HepG2 (cell line): ENCODE measurements around the gene RHBDF2. TPM values are rescaled to one million over a fixed set of nuclear protein-coding genes. Genes with fewer than 3 reads are reported as not detected.

Experiments
- CREBL2 ChIP-seq: sonication (generic); formaldehyde crosslinking; IDR thresholded peaks from 2 replicates; pipeline ENCODE4 v1.8.1; 2023; ENCODE audit warnings: missing genetic modification reagents, mild to moderate bottlenecking, borderline replicate concordance
- HNF1B ChIP-seq: sonication (generic); formaldehyde crosslinking; IDR thresholded peaks from 2 replicates; pipeline ENCODE4 v1.5.1; 2020; ENCODE audit warnings: mild to moderate bottlenecking, moderate library complexity, missing genetic modification reagents
- IKZF1 ChIP-seq: fragments of 450-650 bp; IDR thresholded peaks from 2 replicates; pipeline ENCODE4 v1.7.1; 2016
- NCOA2 ChIP-seq: sonication (generic); formaldehyde crosslinking; IDR thresholded peaks from 2 replicates; pipeline ENCODE4 v1.8.0; 2022; ENCODE audit warnings: inconsistent platforms
- RERE ChIP-seq: IDR thresholded peaks from 2 replicates; pipeline ENCODE4 v1.6.1; 2016; ENCODE audit warnings: low read depth, missing genetic modification reagents, missing compliant biosample characterization
- SMYD3 ChIP-seq: sonication (generic); formaldehyde crosslinking; IDR thresholded peaks from 2 replicates; pipeline ENCODE4 v1.8.1; 2023; ENCODE audit warnings: mild to moderate bottlenecking, missing genetic modification reagents
- SRY ChIP-seq: sonication (generic); formaldehyde crosslinking; IDR thresholded peaks from 2 replicates; pipeline ENCODE4 v1.8.0; 2022; ENCODE audit warnings: mild to moderate bottlenecking, missing genetic modification reagents
- TSC22D2 ChIP-seq: sonication (generic); formaldehyde crosslinking; IDR thresholded peaks from 2 replicates; pipeline ENCODE4 v1.5.1; 2020; ENCODE audit warnings: missing genetic modification reagents, mild to moderate bottlenecking, borderline replicate concordance
- YEATS2 ChIP-seq: sonication (generic); formaldehyde crosslinking; IDR thresholded peaks from 2 replicates; pipeline ENCODE4 v1.4.0; 2020; ENCODE audit warnings: missing genetic modification reagents, borderline replicate concordance
- ZBTB3 ChIP-seq: sonication (generic); formaldehyde crosslinking; IDR thresholded peaks from 2 replicates; pipeline ENCODE4 v1.4.0; 2020; ENCODE audit warnings: low read depth, mild to moderate bottlenecking, moderate library complexity, missing genetic modification reagents, borderline replicate concordance
- ZBTB38 ChIP-seq: sonication (generic); formaldehyde crosslinking; IDR thresholded peaks from 2 replicates; pipeline ENCODE4 v1.5.1; 2020; ENCODE audit warnings: mild to moderate bottlenecking, missing genetic modification reagents
- ZFP36L1 ChIP-seq: sonication (generic); formaldehyde crosslinking; IDR thresholded peaks from 2 replicates; pipeline ENCODE4 v1.8.0; 2022; ENCODE audit warnings: mild to moderate bottlenecking, missing genetic modification reagents, moderate library complexity
- ZNF207 ChIP-seq: fragments of 450-650 bp; IDR thresholded peaks from 2 replicates; pipeline ENCODE4 v1.6.1; 2016; ENCODE audit warnings: antibody characterized with exemption, borderline replicate concordance
- ZNF274 ChIP-seq: sonication (generic); formaldehyde crosslinking; IDR thresholded peaks from 2 replicates; pipeline ENCODE4 v1.5.1; 2020; ENCODE audit warnings: mild to moderate bottlenecking, missing genetic modification reagents
- ZNF775 ChIP-seq: sonication (generic); formaldehyde crosslinking; IDR thresholded peaks from 2 replicates; pipeline ENCODE4 v1.4.0; 2020; ENCODE audit warnings: missing genetic modification reagents, mild to moderate bottlenecking, moderate library complexity, borderline replicate concordance
- ZNF784 ChIP-seq: sonication (generic); formaldehyde crosslinking; IDR thresholded peaks from 2 replicates; pipeline ENCODE4 v1.5.1; 2020; ENCODE audit warnings: missing genetic modification reagents, mild to moderate bottlenecking, borderline replicate concordance
- polyA plus RNA-seq, 8 experiments: library from polyadenylated mRNA; depleted of rRNA in 3 of 8; stranded (reverse) in 7 of 8; unstranded in 1 of 8; fragments of >200 nt; fragmentation: Illumina TruSeq in 4 of 8; extraction: Trizol in 4 of 8; gene quantifications; 2 replicates each; pipeline versions ENCODE4 v1.2.1 to v1.2.3, GENCODE V29; 2011 to 2016; ENCODE audit warnings: low read depth in 4 of 8, missing spikeins in 1 of 8, mixed read lengths in 1 of 8; ENCODE audit not compliant: insufficient read depth in 1 of 8
- total RNA-seq, 5 experiments: library from RNA; depleted of rRNA; stranded (reverse); fragments of >200 nt; fragmentation: Illumina TruSeq; extraction: Trizol; gene quantifications; 2 replicates each; pipeline ENCODE4 v1.2.3, GENCODE V29; 2016; ENCODE audit warnings: low read depth in 1 of 5

The RHBDF2 gene
- total and polyA plus RNA-seq, 2 of the 13 experiments (the other 11 are each of a cell fraction or from before 2014, with no cell fraction given): 7.8 to 24.2 TPM

GRCh38 chr17:76506408-76507345, 5.5 kb upstream of the RHBDF2 start (continued):
- no peak for TF ChIP-seq ZFP36L1 (CRISPR knock-in tag)
- TF ChIP-seq IKZF1: no peak
- TF ChIP-seq ZNF775: no peak
- TF ChIP-seq RERE: 0 out of 2 replicates have a peak, but pooled peaks have one; percentile 19
- TF ChIP-seq ZNF207: no peak
- no peak for TF ChIP-seq CREBL2
- 0 out of 2 replicates have a peak, but pooled peaks have one; percentile 15 for TF ChIP-seq ZBTB38
- TF ChIP-seq YEATS2 (CRISPR knock-in tag): peak; percentile 49; the same call in 1 of the 2 replicates
- TF ChIP-seq TSC22D2 (CRISPR knock-in tag): peak; percentile 91; the same call in 1 of the 2 replicates
- 0 out of 2 replicates have a peak, but pooled peaks have one; percentile 71 for TF ChIP-seq SMYD3 (CRISPR knock-in tag)
- TF ChIP-seq ZNF274: peak; percentile 37; the same call in 1 of the 2 replicates
- TF ChIP-seq SRY (CRISPR knock-in tag): no peak
- peak; percentile 54; the same call in 1 of the 2 replicates for TF ChIP-seq NCOA2
- 0 out of 2 replicates have a peak, but pooled peaks have one; percentile 18 for TF ChIP-seq ZNF784
- peak; percentile 49 for TF ChIP-seq HNF1B (CRISPR knock-in tag)
- TF ChIP-seq ZBTB3 (CRISPR knock-in tag): no peak
